ENCODE results near the gene OR52I1.
A peak's percentile ranks its signal among the peaks of the same experiment; 100 is the strongest.

Gene OR52I1

GRCh38 chr11:4610258-4610935, 16.6 kb downstream of the OR52I1 start:
- H3K4me3 ChIP-seq (ENCODE audit: low read depth, low read length): no peak overlapping the region
- no peak for TF ChIP-seq CTCF (IDR thresholded peaks at IDR 0.05; ENCODE audit: control insufficient read depth, extremely low read depth, insufficient read depth)
- no peak for DNase-seq (ENCODE audit: low read depth)

GRCh38 chr11:4611986-4612385, 18.1 kb downstream of the OR52I1 start:
- H3K4me3 ChIP-seq (ENCODE audit: low read depth, low read length): no peak overlapping the region
- DNase-seq (ENCODE audit: low read depth): no peak
- no peak for TF ChIP-seq CTCF (IDR thresholded peaks at IDR 0.05; ENCODE audit: control insufficient read depth, extremely low read depth, insufficient read depth)

- no peak overlapping the region for H3K4me3 ChIP-seq (ENCODE audit: low read depth, low read length)
- TF ChIP-seq CTCF (IDR thresholded peaks at IDR 0.05; ENCODE audit: control insufficient read depth, extremely low read depth, insufficient read depth): no peak
- DNase-seq (ENCODE audit: low read depth): no peak
Observed at GRCh38 chr11:4615856-4616444, 22.1 kb downstream of the OR52I1 start.

- TF ChIP-seq CTCF (IDR thresholded peaks at IDR 0.05; ENCODE audit: control insufficient read depth, extremely low read depth, insufficient read depth): no peak
- no peak overlapping the region for H3K4me3 ChIP-seq (ENCODE audit: low read depth, low read length)
- DNase-seq (ENCODE audit: low read depth): no peak
Observed at GRCh38 chr11:4619514-4619913, 25.7 kb downstream of the OR52I1 start.

- H3K4me3 ChIP-seq (ENCODE audit: low read depth, low read length): no peak overlapping the region
- peak; percentile 81 for TF ChIP-seq CTCF (IDR thresholded peaks at IDR 0.05; ENCODE audit: control insufficient read depth, extremely low read depth, insufficient read depth)
- DNase-seq (ENCODE audit: low read depth): peak; percentile 95
Observed at GRCh38 chr11:4626207-4627099, 32.6 kb downstream of the OR52I1 start.

GRCh38 chr11:4636136-4636535, 42.3 kb downstream of the OR52I1 start:
- H3K4me3 ChIP-seq (ENCODE audit: low read depth, low read length): no peak overlapping the region
- DNase-seq (ENCODE audit: low read depth): peak; percentile 90
- no peak for TF ChIP-seq CTCF (IDR thresholded peaks at IDR 0.05; ENCODE audit: control insufficient read depth, extremely low read depth, insufficient read depth)
